GM18505 (cell line): ENCODE data around the gene PIBF1.
"Not testable (repeated sequence)": the region's sequence is repeated elsewhere in the genome, so short reads cannot be mapped to it uniquely, and the experiment has no call there.

Source experiments
- ATAC-seq: cut with Tn5 transposase; IDR thresholded peaks from one replicate; pipeline ENCODE4 v1.9.1; 2021; ENCODE audit not compliant: unreplicated experiment
- POLR2A ChIP-seq: IDR thresholded peaks from 4 replicates; pipeline ENCODE4 v1.6.1; 2011; ENCODE audit warnings: borderline replicate concordance; ENCODE audit not compliant: insufficient read depth, insufficient read length; ENCODE audit errors: extremely low read depth

PIBF1 gene

DNA sequence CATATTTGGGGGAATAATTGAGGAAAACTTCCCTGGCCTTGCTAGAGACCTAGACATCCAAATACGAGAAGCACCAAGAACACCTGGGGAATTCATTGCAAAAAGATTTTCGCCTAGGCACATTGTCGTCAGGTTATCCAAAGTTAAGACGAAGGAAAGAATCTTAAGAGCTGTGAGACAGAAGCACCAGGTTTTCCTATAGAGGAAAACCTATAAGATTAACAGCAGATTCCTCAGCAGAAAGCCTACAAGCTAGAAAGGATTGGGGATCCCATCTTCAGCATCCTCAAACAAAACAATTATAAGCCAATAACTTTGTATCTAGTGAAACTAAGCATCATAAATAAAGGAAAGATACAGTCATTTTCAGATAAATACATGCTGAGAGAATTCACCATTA is 114.9 kb downstream of the PIBF1 start:
- ATAC-seq: no peak
- TF ChIP-seq POLR2A: no peak

DNA sequence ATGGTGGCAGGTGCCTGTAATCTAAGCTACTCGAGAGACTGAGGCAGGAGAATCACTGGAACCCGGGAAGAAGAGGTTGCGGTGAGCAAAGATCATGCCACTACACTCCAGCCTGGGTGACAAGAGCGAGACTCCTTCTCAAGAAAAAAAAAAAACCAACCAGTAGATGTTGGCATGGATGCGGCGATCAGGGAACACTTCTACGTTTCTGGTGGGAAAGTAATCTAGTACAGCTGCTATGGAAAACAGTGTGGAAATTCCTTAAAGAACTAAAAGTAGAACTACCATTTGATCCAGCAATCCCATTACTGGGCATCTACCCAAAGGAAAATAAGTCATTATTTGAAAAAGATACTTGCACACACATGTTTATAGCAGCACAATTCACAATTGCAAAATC is 119.6 kb downstream of the PIBF1 start:
- ATAC-seq: not testable (repeated sequence)

- TF ChIP-seq POLR2A: no peak
- ATAC-seq: no peak
These were observed 126.5 kb downstream of the PIBF1 start for GRCh38 chr13:72908416-72908815.

GRCh38 chr13:72911981-72912380 is 130.0 kb downstream of the PIBF1 start:
- no peak for ATAC-seq
- TF ChIP-seq POLR2A: no peak

GRCh38 chr13:72920097-72920496 is 138.2 kb downstream of the PIBF1 start:
- ATAC-seq: no peak
- no peak for TF ChIP-seq POLR2A

- no peak for TF ChIP-seq POLR2A
- no peak for ATAC-seq
These were observed 149.4 kb downstream of the PIBF1 start for GRCh38 chr13:72931311-72931710.

GRCh38 chr13:72932250-72932649 is 150.3 kb downstream of the PIBF1 start:
- TF ChIP-seq POLR2A: no peak
- no peak for ATAC-seq

DNA sequence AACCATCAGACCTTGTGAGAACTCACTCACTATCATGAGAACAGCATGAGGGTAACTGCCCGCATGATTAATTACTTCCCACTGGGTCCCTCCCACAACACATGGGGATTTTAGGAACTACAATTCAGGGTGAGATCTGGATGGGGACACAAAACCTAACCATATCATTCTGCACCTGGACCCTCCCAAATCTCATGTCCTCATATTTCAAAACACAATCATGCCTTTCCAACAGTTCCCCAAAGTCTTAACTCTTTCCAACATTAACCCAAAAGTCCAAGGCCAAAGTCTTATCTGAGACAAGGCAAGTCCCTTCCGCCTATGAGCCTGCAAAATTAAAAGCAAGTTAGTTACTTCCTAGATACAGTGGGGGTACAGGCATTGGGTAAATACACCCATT is 164.3 kb downstream of the PIBF1 start:
- not testable (repeated sequence) for ATAC-seq

GRCh38 chr13:72952529-72953141 is 170.7 kb downstream of the PIBF1 start:
- no peak for ATAC-seq
- no peak for TF ChIP-seq POLR2A

DNA sequence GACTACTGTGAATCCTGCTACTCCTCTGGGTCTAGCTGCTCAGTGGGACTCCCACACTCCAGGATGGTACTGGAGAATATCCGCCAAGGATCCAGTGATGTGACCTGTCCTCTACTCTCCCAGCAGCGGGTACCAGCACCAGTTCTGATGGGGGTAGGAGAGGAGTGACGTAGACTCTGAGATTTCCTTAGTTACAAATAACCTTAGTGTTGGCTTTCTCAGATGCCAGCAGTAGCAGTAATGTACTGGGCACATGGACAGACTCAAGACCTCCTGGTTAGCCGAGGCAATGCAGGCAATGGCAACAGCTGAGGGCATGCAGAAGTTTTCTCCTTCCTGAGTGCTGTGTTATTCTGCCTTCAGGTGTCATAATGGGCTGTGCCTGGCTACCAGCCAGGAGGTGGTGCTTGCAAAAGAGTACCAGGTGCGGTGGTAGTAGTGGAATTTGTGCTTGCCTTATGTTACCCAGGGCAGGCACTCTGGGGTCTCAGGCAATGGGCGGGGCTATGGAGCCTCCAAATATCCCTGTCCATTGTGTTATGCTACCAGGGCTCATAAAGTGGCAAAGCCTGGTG is 171.5 kb downstream of the PIBF1 start:
- no peak for TF ChIP-seq POLR2A
- no peak for ATAC-seq

GRCh38 chr13:72959643-72960042 is 177.7 kb downstream of the PIBF1 start:
- TF ChIP-seq POLR2A: no peak
- no peak for ATAC-seq

- no peak for ATAC-seq
- no peak for TF ChIP-seq POLR2A
These were observed 178.2 kb downstream of the PIBF1 start for GRCh38 chr13:72960114-72960513.

GRCh38 chr13:72960541-72960940 is 178.6 kb downstream of the PIBF1 start:
- TF ChIP-seq POLR2A: no peak
- ATAC-seq: no peak

- ATAC-seq: peak; percentile 88
- no peak for TF ChIP-seq POLR2A
These were observed 181.8 kb downstream of the PIBF1 start for GRCh38 chr13:72963762-72964161.
